GM12878 (cell line): Measurements from ENCODE around the gene PDF. TPM values are rescaled to one million over a fixed set of nuclear protein-coding genes. Genes with fewer than 3 reads are reported as not detected.

Source experiments
- ATAC-seq: fragments of 200-7000 bp; cut with Tn5 transposase; 3 replicates; pipeline ENCODE4 v1.9.1; 2020; ENCODE audit warnings: mild to moderate bottlenecking, moderate library complexity
- BruUV-seq: library from RNA; stranded (reverse); fragments of 400-500 nt; replicated peaks from 2 replicates; lab custom pipeline; 2021; lab: Mats Ljungman, UMichigan
- CTCF ChIA-PET: fragments of 300-600 bp; sonication (Branson Sonifier 250); formaldehyde crosslinking; extraction: SDS; loops from one replicate; lab custom pipeline; 2021; ENCODE audit warnings: inconsistent platforms; lab: Yijun Ruan, JAX
- POLR2A ChIA-PET: fragments of 350-600 bp; formaldehyde crosslinking; extraction: SDS; loops from one replicate; lab custom pipeline; 2021; ENCODE audit warnings: inconsistent platforms; lab: Charles Lee
- RAD21 ChIA-PET: fragments of 300-600 bp; sonication (Branson Sonifier 250); formaldehyde crosslinking; loops from one replicate; lab custom pipeline; 2023; ENCODE audit warnings: antibody characterized with exemption; ENCODE audit not compliant: unreplicated experiment; lab: Charles Lee
- SMC1A ChIA-PET: fragments of 300-600 bp; sonication (Branson Sonifier 250); formaldehyde crosslinking; loops from one replicate; lab custom pipeline; 2023; ENCODE audit not compliant: unreplicated experiment, uncharacterized antibody; lab: Charles Lee
- DNase-seq: peaks from one replicate; pipeline ENCODE4 v3.0.0-alpha.2; 2011; ENCODE audit warnings: low read depth, low spot score
- FAIRE-seq: peaks from 3 replicates; lab custom pipeline; 2011; peaks lifted over from hg19 to GRCh38; lab: Jason Lieb, UNC
- H2AFZ ChIP-seq: 2 replicates; pipeline ENCODE4 v1.6.0; 2011; ENCODE audit warnings: low read depth, low read length, control low read depth; ENCODE audit not compliant: control insufficient read depth
- H3K27ac ChIP-seq: 2 replicates; pipeline ENCODE4 v1.5.1; 2011; ENCODE audit warnings: control low read depth; ENCODE audit not compliant: control insufficient read depth, insufficient read depth
- H3K27me3 ChIP-seq, 2 experiments: replicated peaks in 1 of 2; 2 replicates each; pipeline versions ENCODE4 v1.6.0 to v1.6.1; 2011; ENCODE audit warnings: low read length in 1 of 2; ENCODE audit not compliant: control insufficient read depth in 2 of 2, insufficient read depth in 2 of 2
- H3K36me3 ChIP-seq, 2 experiments: 2 replicates each; pipeline ENCODE4 v1.5.1; 2011; ENCODE audit warnings: low read length in 1 of 2; ENCODE audit not compliant: control insufficient read depth in 2 of 2, insufficient read depth in 2 of 2
- H3K4me1 ChIP-seq: 2 replicates; pipeline ENCODE4 v1.6.1; 2011; ENCODE audit warnings: mild to moderate bottlenecking, low read length, moderate library complexity, mixed read lengths; ENCODE audit not compliant: control insufficient read depth, insufficient read depth
- H3K4me2 ChIP-seq: 2 replicates; pipeline ENCODE4 v1.6.0; 2011; ENCODE audit warnings: control low read depth; ENCODE audit not compliant: control insufficient read depth, insufficient read depth
- H3K4me3 ChIP-seq: fragments of 200-600 bp; sonication (generic); 2 replicates; pipeline ENCODE4 v1.5.1; 2016
- H3K79me2 ChIP-seq: 2 replicates; pipeline ENCODE4 v1.6.0; 2011; ENCODE audit warnings: low read length; ENCODE audit not compliant: control insufficient read depth, insufficient read depth
- H3K9ac ChIP-seq: 2 replicates; pipeline ENCODE4 v1.8.0; 2011; ENCODE audit warnings: low read length, control low read depth, mixed read lengths; ENCODE audit not compliant: control insufficient read depth, insufficient read depth
- H3K9me3 ChIP-seq: replicated peaks from 3 replicates; pipeline ENCODE4 v1.5.1; 2011; ENCODE audit warnings: mild to moderate bottlenecking, low read length; ENCODE audit not compliant: control insufficient read depth, insufficient read depth
- H4K20me1 ChIP-seq: 2 replicates; pipeline ENCODE4 v1.6.0; 2011; ENCODE audit not compliant: control insufficient read depth, insufficient read depth
- CREM ChIP-seq: IDR thresholded peaks from 2 replicates; pipeline ENCODE4 v1.6.1; 2014; ENCODE audit warnings: antibody characterized with exemption, low read depth
- SUPT20H ChIP-seq: IDR thresholded peaks from 2 replicates; pipeline ENCODE4 v1.6.1; 2011; ENCODE audit warnings: low read depth, mild to moderate bottlenecking, low read length, moderate library complexity, borderline replicate concordance; ENCODE audit not compliant: control insufficient read depth
- WGBS: methylation state at CpG from one replicate; pipeline ENCODE4 v1.1.6; 2016; ENCODE audit warnings: low lambda C conversion rate; ENCODE audit not compliant: insufficient replicate concordance, insufficient coverage; ENCODE audit errors: missing lambda C conversion rate; 5-methylcytosine and 5-hydroxymethylcytosine counted together
- in situ Hi-C: fragments of 300-500 bp; cut with MboI; formaldehyde crosslinking; loops from 9 replicates; pipeline ENCODE4 v1.14.3; 2018; ENCODE audit warnings: mixed read lengths
- intact Hi-C: fragments of 100-400 bp; cut with micrococcal nuclease; formaldehyde crosslinking; loops from one replicate; pipeline ENCODE4 v1.14.2; 2022; ENCODE audit not compliant: unreplicated experiment
- polyA plus RNA-seq, 11 experiments: library from polyadenylated mRNA; depleted of rRNA in 4 of 11; unstranded in 6 of 11; stranded (reverse) in 5 of 11; fragments of >200 nt; fragmentation: Nextera tagmentation in 4 of 11; fragmentation: Illumina TruSeq in 1 of 11; extraction: Ambion mirVana in 4 of 11; extraction: Trizol in 1 of 11; gene quantifications; 1 replicate in 1 of 11; 2 replicates in 10 of 11; pipeline versions ENCODE4 v1.2.1 to v1.2.3, GENCODE V29; 2011 to 2016; ENCODE audit warnings: inconsistent platforms in 2 of 11, missing spikeins in 2 of 11, low read depth in 1 of 11
- total RNA-seq, 4 experiments: library from RNA; depleted of rRNA in 3 of 4; stranded (reverse); fragments of >200 nt in 3 of 4; fragmentation: Illumina TruSeq in 1 of 4; extraction: Trizol in 1 of 4; gene quantifications; 2 replicates each; pipeline versions ENCODE4 v1.2.1 to v1.2.3, GENCODE V29; 2013 to 2021
- TF ChIP-seq, protein P1 (sequence below): fragments of 450-650 bp; formaldehyde crosslinking; IDR thresholded peaks from 2 replicates; pipeline ENCODE4 v1.4.0; 2022; ENCODE audit warnings: mild to moderate bottlenecking, moderate library complexity

Gene PDF
- total and polyA plus RNA-seq, 10 of the 15 experiments (the other 5 are each of a cell fraction or from before 2014, with no cell fraction given): 0.13 to 44.1 (median 16.7) TPM

DNA sequence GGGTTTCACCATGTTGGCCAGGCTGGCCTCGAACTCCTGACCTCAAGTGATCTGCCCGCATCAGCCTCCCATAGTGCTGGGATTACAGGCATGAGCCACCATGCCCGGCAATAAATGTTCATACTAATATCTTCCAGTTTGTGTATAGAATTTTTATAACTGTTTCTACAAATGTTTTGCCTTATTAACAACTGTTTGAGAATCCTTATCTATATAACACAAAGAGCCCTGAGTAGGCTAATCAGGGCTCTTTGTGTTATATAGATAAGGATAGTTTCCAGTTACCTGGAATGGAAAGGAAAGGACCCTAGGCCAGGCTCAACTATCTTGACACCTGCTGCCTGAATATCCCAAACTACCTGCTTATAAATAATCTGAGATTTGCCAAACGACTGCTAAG lies 38.5 kb upstream of the PDF start (continued):
- TF ChIP-seq, protein P1, sequence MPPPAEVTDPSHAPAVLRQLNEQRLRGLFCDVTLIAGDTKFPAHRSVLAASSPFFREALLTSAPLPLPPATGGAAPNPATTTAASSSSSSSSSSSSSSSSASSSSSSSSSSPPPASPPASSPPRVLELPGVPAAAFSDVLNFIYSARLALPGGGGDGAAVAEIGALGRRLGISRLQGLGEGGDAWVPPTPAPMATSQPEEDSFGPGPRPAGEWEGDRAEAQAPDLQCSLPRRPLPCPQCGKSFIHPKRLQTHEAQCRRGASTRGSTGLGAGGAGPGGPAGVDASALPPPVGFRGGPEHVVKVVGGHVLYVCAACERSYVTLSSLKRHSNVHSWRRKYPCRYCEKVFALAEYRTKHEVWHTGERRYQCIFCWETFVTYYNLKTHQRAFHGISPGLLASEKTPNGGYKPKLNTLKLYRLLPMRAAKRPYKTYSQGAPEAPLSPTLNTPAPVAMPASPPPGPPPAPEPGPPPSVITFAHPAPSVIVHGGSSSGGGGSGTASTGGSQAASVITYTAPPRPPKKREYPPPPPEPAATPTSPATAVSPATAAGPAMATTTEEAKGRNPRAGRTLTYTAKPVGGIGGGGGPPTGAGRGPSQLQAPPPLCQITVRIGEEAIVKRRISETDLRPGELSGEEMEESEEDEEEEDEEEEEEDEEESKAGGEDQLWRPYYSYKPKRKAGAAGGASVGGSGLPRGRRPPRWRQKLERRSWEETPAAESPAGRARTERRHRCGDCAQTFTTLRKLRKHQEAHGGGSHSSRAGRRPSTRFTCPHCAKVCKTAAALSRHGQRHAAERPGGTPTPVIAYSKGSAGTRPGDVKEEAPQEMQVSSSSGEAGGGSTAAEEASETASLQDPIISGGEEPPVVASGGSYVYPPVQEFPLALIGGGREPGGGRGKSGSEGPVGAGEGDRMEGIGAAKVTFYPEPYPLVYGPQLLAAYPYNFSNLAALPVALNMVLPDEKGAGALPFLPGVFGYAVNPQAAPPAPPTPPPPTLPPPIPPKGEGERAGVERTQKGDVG (CRISPR knock-in tag): no peak
- TF ChIP-seq SUPT20H: no peak

DNA sequence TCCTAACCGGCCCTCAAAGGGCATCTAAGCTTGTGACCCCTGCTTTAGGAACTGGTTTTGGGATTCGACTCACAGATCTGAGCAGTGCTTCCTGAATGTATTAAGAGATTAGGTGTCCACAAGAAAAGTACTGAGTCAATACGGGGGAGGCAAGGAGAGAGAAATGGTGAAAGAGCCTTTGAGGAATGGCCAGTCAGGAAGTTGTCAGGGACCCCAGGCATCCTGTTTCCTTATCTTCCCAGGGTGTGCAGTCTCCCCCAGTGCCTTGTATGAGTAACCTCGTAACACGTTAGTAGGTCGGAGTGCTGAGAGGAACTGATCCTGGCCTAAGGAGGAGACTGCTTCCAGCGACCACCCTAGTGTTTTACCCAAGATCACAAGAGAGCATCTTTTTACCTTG lies 37.6 kb upstream of the PDF start:
- 93% methylated on average over 7 of the region's 7 CpGs for WGBS
- Histone ChIP-seq H3K79me2 (no peaks in the 10 kb centered on the region), H4K20me1 (no peaks in the 10 kb centered on the region), H3K4me3 (no peak overlapping the region), H3K9ac (no peak overlapping the region), H3K36me3 (peaks cover 18 to 41% of the 10 kb centered on the region in 2 experiments), H3K27me3 (no peaks in the 10 kb centered on the region), H2AFZ (no peak overlapping the region), H3K4me1 (no peaks in the 10 kb centered on the region), H3K9me3 (no peaks in the 10 kb centered on the region), H3K27ac (no peak overlapping the region), H3K4me2 (no peak overlapping the region)
- ChIA-PET RAD21 (no interaction called here), CTCF (no interaction called here), SMC1A (no interaction called here), POLR2A (no interaction called here)
- intact Hi-C loops (no loop called here), in situ Hi-C loops (no loop called here)
- DNase-seq: no peak
- no peak for FAIRE-seq
- no TSS peak for BruUV-seq
- no peak for ATAC-seq
- TF ChIP-seq CREM: no peak
